Ishikawa (cell line): ENCODE measurements around the gene CD82.

Source experiments
- CEBPB ChIP-seq: IDR thresholded peaks from 2 replicates; pipeline ENCODE4 v1.6.1; 2012
- CREB1 ChIP-seq: IDR thresholded peaks from 2 replicates; pipeline ENCODE4 v1.6.1; 2012; ENCODE audit warnings: low read depth
- EGR1 ChIP-seq: IDR thresholded peaks from 2 replicates; pipeline ENCODE4 v1.6.1; 2012
- EP300 ChIP-seq: IDR thresholded peaks from 2 replicates; pipeline ENCODE4 v1.6.1; 2012; ENCODE audit warnings: borderline replicate concordance
- FOXM1 ChIP-seq: IDR thresholded peaks from 2 replicates; pipeline ENCODE4 v1.6.1; 2012; ENCODE audit warnings: low read depth, borderline replicate concordance
- NFIC ChIP-seq: IDR thresholded peaks from 2 replicates; pipeline ENCODE4 v1.6.1; 2012
- RAD21 ChIP-seq: IDR thresholded peaks from 2 replicates; pipeline ENCODE4 v1.6.1; 2012; ENCODE audit warnings: low read depth
- REST ChIP-seq: IDR thresholded peaks from 2 replicates; pipeline ENCODE4 v1.6.1; 2012; ENCODE audit warnings: low read depth, mild to moderate bottlenecking
- TAF1 ChIP-seq: IDR thresholded peaks from 2 replicates; pipeline ENCODE4 v1.6.1; 2012; ENCODE audit warnings: low read depth, mild to moderate bottlenecking
- TCF12 ChIP-seq: IDR thresholded peaks from 2 replicates; pipeline ENCODE4 v1.6.1; 2012; ENCODE audit warnings: low read depth
- TEAD4 ChIP-seq: IDR thresholded peaks from 2 replicates; pipeline ENCODE4 v1.6.1; 2012
- USF1 ChIP-seq: IDR thresholded peaks from 2 replicates; pipeline ENCODE4 v1.6.1; 2012
- YY1 ChIP-seq: IDR thresholded peaks from 2 replicates; pipeline ENCODE4 v1.6.1; 2012; ENCODE audit warnings: low read depth
- ZBTB7A ChIP-seq: IDR thresholded peaks from 2 replicates; pipeline ENCODE4 v1.6.1; 2012; ENCODE audit warnings: low read depth
- TF ChIP-seq, protein P1 (sequence below): IDR thresholded peaks from 2 replicates; pipeline ENCODE4 v1.6.1; 2012

CD82 gene

DNA sequence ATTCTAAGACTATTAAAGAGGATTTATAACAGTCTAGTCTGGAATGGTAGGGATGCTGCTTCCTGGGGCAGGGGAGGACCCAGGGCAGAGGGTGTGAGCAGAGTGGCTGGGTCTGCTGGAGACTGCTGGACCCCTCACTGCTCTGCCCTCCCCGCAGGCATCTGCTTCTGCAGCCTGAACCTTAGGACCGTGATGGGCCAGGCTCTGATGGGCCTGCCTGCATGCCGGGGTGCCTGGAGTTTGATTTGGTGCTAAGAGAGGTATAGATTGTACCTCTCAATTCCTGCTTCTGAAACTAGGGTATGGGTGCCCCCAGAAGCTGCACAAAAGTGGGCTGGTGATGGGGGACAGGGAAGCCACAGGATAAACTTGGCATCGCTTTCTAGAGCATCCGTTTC, 54.9 kb downstream of the CD82 start:
- no peak for TF ChIP-seq EP300
- TF ChIP-seq TEAD4, result no peak
- no peak for TF ChIP-seq FOXM1
- TF ChIP-seq REST, result no peak
- no peak for TF ChIP-seq NFIC
- no peak for TF ChIP-seq TAF1
- no peak for TF ChIP-seq YY1
- TF ChIP-seq, protein P1, sequence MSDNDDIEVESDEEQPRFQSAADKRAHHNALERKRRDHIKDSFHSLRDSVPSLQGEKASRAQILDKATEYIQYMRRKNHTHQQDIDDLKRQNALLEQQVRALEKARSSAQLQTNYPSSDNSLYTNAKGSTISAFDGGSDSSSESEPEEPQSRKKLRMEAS, result no peak
- TF ChIP-seq TCF12, result no peak
- TF ChIP-seq USF1, result no peak

DNA sequence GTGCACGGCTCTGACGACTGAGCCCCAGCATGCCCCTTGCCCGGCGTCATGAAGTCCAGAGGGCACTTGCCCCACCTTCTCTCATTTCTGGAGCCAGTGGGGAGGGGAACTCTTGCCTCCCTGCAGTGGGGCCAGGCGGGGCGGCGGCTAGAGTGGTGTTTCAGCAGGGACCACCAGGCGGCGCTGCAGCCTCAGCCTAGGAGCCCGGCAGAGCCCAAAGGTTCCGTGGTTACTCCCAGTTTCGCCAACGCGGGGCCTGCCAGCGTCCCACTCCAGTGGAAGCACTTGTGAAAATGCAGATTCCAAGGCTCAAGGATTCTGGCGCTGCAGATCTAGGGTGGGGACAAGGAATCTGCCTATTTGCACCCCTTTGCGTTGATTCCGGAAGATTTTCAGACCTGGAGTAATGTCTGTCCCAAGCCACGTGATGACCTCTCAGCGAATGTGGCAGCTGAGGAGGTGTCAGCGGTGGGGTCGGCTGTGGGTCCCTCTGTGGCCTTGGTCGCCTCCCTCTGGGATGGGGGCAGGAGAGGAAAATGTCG, 55.7 kb downstream of the CD82 start:
- TF ChIP-seq RAD21 (peak; percentile 94), EGR1 (no peak), TCF12 (no peak)

DNA sequence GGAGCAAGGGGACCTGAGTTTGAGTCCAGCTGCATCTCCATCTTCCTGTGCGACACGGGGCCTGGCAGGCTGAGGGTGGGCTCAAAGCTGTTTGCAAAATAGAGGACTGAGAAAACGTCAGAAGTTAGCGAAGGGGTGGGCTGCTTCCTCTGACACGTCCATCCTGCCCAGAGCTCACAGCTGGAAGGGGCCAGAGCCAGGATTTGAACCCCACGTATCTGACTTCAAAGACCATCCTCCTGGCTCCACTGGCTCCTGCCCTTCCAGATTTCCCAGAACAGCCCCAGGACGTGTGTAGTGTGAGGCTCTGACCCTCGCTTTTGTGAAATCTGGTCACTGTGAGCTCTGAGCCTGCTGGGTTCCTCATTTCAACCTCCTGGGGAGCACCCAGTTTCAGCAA, 56.3 kb downstream of the CD82 start:
- no peak for TF ChIP-seq NFIC
- no peak for TF ChIP-seq YY1
- no peak for TF ChIP-seq CEBPB
- TF ChIP-seq TCF12, result no peak
- TF ChIP-seq TEAD4, result no peak
- TF ChIP-seq ZBTB7A, result no peak
- TF ChIP-seq USF1, result no peak
- no peak for TF ChIP-seq REST
- TF ChIP-seq CREB1, result no peak
- no peak for TF ChIP-seq EP300
- no peak for TF ChIP-seq RAD21
- no peak for TF ChIP-seq FOXM1
- TF ChIP-seq EGR1, result no peak
- TF ChIP-seq, protein P1, result no peak
- TF ChIP-seq TAF1, result no peak

GRCh38 chr11:44622190-44622650, 56.8 kb downstream of the CD82 start:
- no peak for TF ChIP-seq TEAD4
- no peak for TF ChIP-seq TCF12
- no peak for TF ChIP-seq CEBPB
- TF ChIP-seq, protein P1, result no peak
- no peak for TF ChIP-seq ZBTB7A
- TF ChIP-seq FOXM1, result no peak
- TF ChIP-seq RAD21, result no peak
- no peak for TF ChIP-seq NFIC
- TF ChIP-seq EP300, result no peak
- no peak for TF ChIP-seq YY1
- TF ChIP-seq REST, result no peak
- TF ChIP-seq TAF1, result no peak
- no peak for TF ChIP-seq EGR1
- no peak for TF ChIP-seq CREB1
- TF ChIP-seq USF1, result no peak
